Measurements from ENCODE around the gene ITSN1. TPM values are rescaled to one million over a fixed set of nuclear protein-coding genes. Genes with fewer than 3 reads are reported as not detected.

The ITSN1 gene
- total RNA-seq, 4 donors from 2014 or later: 14.5 to 33.1 (median 26.9) TPM

GRCh38 chr21:33834801-33835500, 192.7 kb downstream of the ITSN1 start:
- ATAC-seq (no peak), DNase-seq (no peak)
- Histone ChIP-seq H3K36me3 (peaks cover 0 to 26% of the 10 kb centered on the region in 2 donors), H3K27me3 (no peaks in the 10 kb centered on the region), H3K4me3 (no peak overlapping the region), H3K9me3 (no peaks in the 10 kb centered on the region), H3K4me1 (no peaks in the 10 kb centered on the region), H3K27ac (no peak overlapping the region)
- intact Hi-C loops (cut with DNase I; ENCODE audit: low total_unique reads): no loop called here
- TF ChIP-seq CTCF (IDR thresholded peaks at IDR 0.05 in 4 of 5, conservative IDR thresholded peaks at IDR 0.05 in 1 of 5) (no peak), POLR2A (IDR thresholded peaks at IDR 0.05) (no peak)
- in situ Hi-C loops (cut with MboI; ENCODE audit: low sequenced_read_pairs in 4 of 4): no loop called here

- intact Hi-C loops (cut with DNase I; ENCODE audit: low total_unique reads) (no loop called here), in situ Hi-C loops (cut with MboI; ENCODE audit: low sequenced_read_pairs in 4 of 4) (no loop called here)
- DNase-seq: no peak
- peaks cover 0 to 20% of the 10 kb centered on the region in 2 donors for H3K36me3 ChIP-seq
- no peak for ATAC-seq
- no peaks in the 10 kb centered on the region for H3K27me3 ChIP-seq
- H3K9me3 ChIP-seq: no peaks in the 10 kb centered on the region
- TF ChIP-seq POLR2A (IDR thresholded peaks at IDR 0.05) (no peak), CTCF (IDR thresholded peaks at IDR 0.05 in 4 of 5, conservative IDR thresholded peaks at IDR 0.05 in 1 of 5) (no peak)
- no peak overlapping the region for H3K4me3 ChIP-seq
- no peaks in the 10 kb centered on the region for H3K4me1 ChIP-seq
- H3K27ac ChIP-seq: no peak overlapping the region
Measured at GRCh38 chr21:33835920-33836319, 193.6 kb downstream of the ITSN1 start.

GRCh38 chr21:33836408-33836807, 194.1 kb downstream of the ITSN1 start:
- in situ Hi-C loops (cut with MboI; ENCODE audit: low sequenced_read_pairs in 4 of 4): no loop called here
- peaks cover 0 to 15% of the 10 kb centered on the region in 2 donors for H3K36me3 ChIP-seq

GRCh38 chr21:33839167-33839716, 196.9 kb downstream of the ITSN1 start:
- DNase-seq: no peak
- no peak for TF ChIP-seq POLR2A (IDR thresholded peaks at IDR 0.05)
- no peak for TF ChIP-seq CTCF (IDR thresholded peaks at IDR 0.05 in 4 of 5, conservative IDR thresholded peaks at IDR 0.05 in 1 of 5)
- no peaks in the 10 kb centered on the region for H3K9me3 ChIP-seq
- no peaks in the 10 kb centered on the region for H3K27me3 ChIP-seq
- intact Hi-C loops (cut with DNase I; ENCODE audit: low total_unique reads): no loop called here
- peaks cover 0 to 7% of the 10 kb centered on the region in 2 donors for H3K4me1 ChIP-seq
- H3K36me3 ChIP-seq: peaks cover 0 to 11% of the 10 kb centered on the region in 2 donors
- H3K4me3 ChIP-seq: no peak overlapping the region
- H3K27ac ChIP-seq: no peak overlapping the region
- no peak for ATAC-seq
- in situ Hi-C loops (cut with MboI; ENCODE audit: low sequenced_read_pairs in 4 of 4): no loop called here

More at GRCh38 chr21:33836408-33836807, 194.1 kb downstream of the ITSN1 start:
- Histone ChIP-seq H3K4me1 (no peaks in the 10 kb centered on the region), H3K27me3 (no peaks in the 10 kb centered on the region), H3K9me3 (no peaks in the 10 kb centered on the region), H3K27ac (no peak overlapping the region), H3K4me3 (no peak overlapping the region)
- DNase-seq (no peak), ATAC-seq (no peak)
- TF ChIP-seq POLR2A (IDR thresholded peaks at IDR 0.05) (no peak), CTCF (IDR thresholded peaks at IDR 0.05 in 4 of 5, conservative IDR thresholded peaks at IDR 0.05 in 1 of 5) (no peak)
- intact Hi-C loops (cut with DNase I; ENCODE audit: low total_unique reads): no loop called here

Measured in gastrocnemius medialis (tissue), 4 donors.